PC-3 (cell line): ENCODE measurements around the gene CAMK4.

Experiments
- EZH2 ChIP-seq: fragments of 300-600 bp; sonication (generic); IDR thresholded peaks from one replicate; pipeline ENCODE4 v1.6.1; 2017; ENCODE audit warnings: antibody characterized with exemption, mild to moderate bottlenecking, low read length; ENCODE audit not compliant: unreplicated experiment
- TF ChIP-seq, protein P1 (sequence below): fragments of 300-600 bp; sonication (generic); conservative IDR thresholded peaks from 2 replicates; pipeline ENCODE4 v1.5.1; 2017; ENCODE audit warnings: antibody characterized with exemption, low read depth, mild to moderate bottlenecking, low read length

DNA sequence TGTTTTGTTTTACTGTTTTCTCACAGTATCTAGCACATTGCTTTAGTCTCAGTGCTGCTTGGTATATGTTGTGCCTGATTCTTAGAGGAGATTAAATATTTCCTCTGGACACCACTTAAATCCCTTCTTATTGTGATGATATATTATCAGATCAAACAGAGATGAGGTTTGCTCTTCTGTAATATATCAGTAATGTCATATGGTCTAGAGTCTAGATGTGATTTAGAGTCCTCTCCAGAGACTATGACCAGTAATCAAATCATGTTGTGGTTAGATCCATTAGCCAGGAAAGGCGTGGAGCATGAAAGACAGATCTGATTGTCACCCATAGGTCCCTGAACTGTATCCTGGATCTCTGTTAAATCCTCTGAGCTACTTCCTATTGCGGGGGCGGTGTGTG lies 24.4 kb downstream of the CAMK4 start:
- TF ChIP-seq, protein P1, sequence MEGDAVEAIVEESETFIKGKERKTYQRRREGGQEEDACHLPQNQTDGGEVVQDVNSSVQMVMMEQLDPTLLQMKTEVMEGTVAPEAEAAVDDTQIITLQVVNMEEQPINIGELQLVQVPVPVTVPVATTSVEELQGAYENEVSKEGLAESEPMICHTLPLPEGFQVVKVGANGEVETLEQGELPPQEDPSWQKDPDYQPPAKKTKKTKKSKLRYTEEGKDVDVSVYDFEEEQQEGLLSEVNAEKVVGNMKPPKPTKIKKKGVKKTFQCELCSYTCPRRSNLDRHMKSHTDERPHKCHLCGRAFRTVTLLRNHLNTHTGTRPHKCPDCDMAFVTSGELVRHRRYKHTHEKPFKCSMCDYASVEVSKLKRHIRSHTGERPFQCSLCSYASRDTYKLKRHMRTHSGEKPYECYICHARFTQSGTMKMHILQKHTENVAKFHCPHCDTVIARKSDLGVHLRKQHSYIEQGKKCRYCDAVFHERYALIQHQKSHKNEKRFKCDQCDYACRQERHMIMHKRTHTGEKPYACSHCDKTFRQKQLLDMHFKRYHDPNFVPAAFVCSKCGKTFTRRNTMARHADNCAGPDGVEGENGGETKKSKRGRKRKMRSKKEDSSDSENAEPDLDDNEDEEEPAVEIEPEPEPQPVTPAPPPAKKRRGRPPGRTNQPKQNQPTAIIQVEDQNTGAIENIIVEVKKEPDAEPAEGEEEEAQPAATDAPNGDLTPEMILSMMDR = no peak
- TF ChIP-seq EZH2 = no peak
